Heart right ventricle (tissue), 16 donors: ENCODE data around the gene PNPLA4. TPM values are rescaled to one million over a fixed set of nuclear protein-coding genes. Genes with fewer than 3 reads are reported as not detected.
A peak's percentile ranks its signal among the peaks of the same experiment; 100 is the strongest.

Experiments
- ATAC-seq, 8 donors: fragments of 200-7000 bp; cut with Tn5 transposase; one replicate each; pipeline ENCODE4 v1.9.1; 2020; ENCODE audit warnings: mild to moderate bottlenecking in 8 of 8, moderate library complexity in 8 of 8, moderate number of reproducible peaks in 1 of 8
- DNase-seq, 2 donors: peaks; one replicate each; pipeline ENCODE4 v3.0.0-alpha.2; 2020
- H3K27ac ChIP-seq, 10 donors: fragments of 200-600 bp; sonication (generic) in 2 of 10; one replicate each; pipeline versions ENCODE4 v1.5.0 to v1.8.0; 2020 to 2022; ENCODE audit warnings: mild to moderate bottlenecking in 3 of 10
- H3K27me3 ChIP-seq, 7 donors: fragments of 200-600 bp; one replicate each; pipeline ENCODE4 v1.8.0; 2021 to 2022; ENCODE audit warnings: mild to moderate bottlenecking in 2 of 7
- H3K36me3 ChIP-seq, 9 donors: fragments of 200-600 bp; sonication (generic) in 1 of 9; one replicate each; pipeline versions ENCODE4 v1.5.0 to v1.8.0; 2020 to 2022; ENCODE audit warnings: mild to moderate bottlenecking in 2 of 9
- H3K4me1 ChIP-seq, 9 donors: fragments of 200-600 bp; sonication (generic) in 1 of 9; one replicate each; pipeline versions ENCODE4 v1.5.0 to v1.8.0; 2020 to 2022; ENCODE audit warnings: mild to moderate bottlenecking in 4 of 9
- H3K4me3 ChIP-seq, 10 donors: fragments of 200-600 bp; sonication (generic) in 2 of 10; one replicate each; pipeline versions ENCODE4 v1.5.0 to v1.8.0; 2020 to 2022; ENCODE audit warnings: mild to moderate bottlenecking in 7 of 10, moderate library complexity in 2 of 10
- H3K9me3 ChIP-seq, 11 donors: fragments of 200-600 bp in 10 of 11; sonication (generic) in 2 of 11; one replicate each; pipeline versions ENCODE4 v1.5.0 to v1.8.0; 2013 to 2022; ENCODE audit warnings: mild to moderate bottlenecking in 2 of 11, control low read depth in 1 of 11, moderate library complexity in 1 of 11
- CTCF ChIP-seq, 9 donors: fragments of 200-600 bp; sonication (generic) in 2 of 9; IDR thresholded peaks; one replicate each; pipeline versions ENCODE4 v1.5.0 to v1.8.0; 2021 to 2022; ENCODE audit warnings: antibody characterized with exemption in 9 of 9, mild to moderate bottlenecking in 5 of 9, moderate library complexity in 1 of 9
- WGBS, 2 donors: extraction: QIAGEN DNeasy Blood & Tissue Kit; methylation state at CpG; one replicate each; pipeline ENCODE4 v1.1.7; 2013; ENCODE audit warnings: inconsistent platforms in 1 of 2; 5-methylcytosine and 5-hydroxymethylcytosine counted together
- intact Hi-C, 10 donors: fragments of 100-400 bp; cut with DNase I; formaldehyde crosslinking; loops; one replicate each; pipeline versions ENCODE4 v1.11.1 to v1.14.2; 2022
- polyA plus RNA-seq, 2 donors: library from polyadenylated mRNA; stranded (reverse); fragments of 200-250 nt; gene quantifications; one replicate each; pipeline ENCODE4 v1.2.3, GENCODE V29; 2013
- total RNA-seq, 10 donors: library from RNA; stranded (reverse); fragmentation: NEBNext Ultra II Directional in 3 of 10; extraction: Animal tissue kit (Norgen Biotek cat#: 25700) in 3 of 10; gene quantifications; one replicate each; pipeline versions ENCODE4 v1.2.1 to v1.2.4, GENCODE V29; 2021 to 2023
- donor health status: Arrhythmogenic right ventricular cardiomyopathy.
- donor health status: ischemic (EF 13 %, LVEDD 7.1; RV severe dilation, severe dysfunction).
- donor health status: healthy with polysubstance abuse.
- donor health status: DM: no; HTN: yes; CAD: no.
- donor health status: DM: no; HTN: no; CAD: no.
- donor health status: ischemic (EF 25% LVEDD 6.9; RV normal size, moderate dysfunction).
- donor health status: ischemic (EF 25% LVEDD 5.7; RV mildly dilated, moderate dysfunction).
- donor health status: healthy.
- donor health status: DM: yes; HTN: yes; CAD: no.
- donor health status: Ischemic cardiomyopathy.
- donor health status: ischemic (EF 35%, LVEDD 5.7; RV mildly dilated, moderate dysfunction).
- donor health status: nonischemic (EF 11% LVEDD 7.7; RV severe dilation, severe dysfunction).
- donor health status: DM: yes; HTN: yes; CAD: no.
- donor health status: PGD.
- donor health status: ischemic (EF 29% LVEDD 5.4; RV normal size, mild dysfunction).
- donor health status: nonischemic (EF 23%, LVEDD 6.1; RV moderate dilation, normal function).

PNPLA4 gene
- total and polyA plus RNA-seq, 12 donors = 9.4 to 44.1 (median 38.1) TPM

- WGBS, 2 donors = 58 to 59% methylated on average over 1 of the region's 1 CpG
- DNase-seq = no peak
Measured at GRCh38 chrX:7960246-7960645, 33.0 kb upstream of the PNPLA4 start.

GRCh38 chrX:7953446-7953845 is 26.2 kb upstream of the PNPLA4 start:
- H3K27me3 ChIP-seq = no peaks in the 10 kb centered on the region
- peaks cover 0 to 10% (median 0%) of the 10 kb centered on the region in 11 donors for H3K9me3 ChIP-seq
- 79 to 82% methylated on average over 5 of the region's 5 CpGs for WGBS, 2 donors
- TF ChIP-seq CTCF (IDR thresholded peaks at IDR 0.05) = no peak
- ATAC-seq (no peak), DNase-seq (no peak)
- H3K27ac ChIP-seq = no peak overlapping the region
- H3K4me3 ChIP-seq = no peak overlapping the region
- intact Hi-C loops = no loop called here
- no peaks in the 10 kb centered on the region for H3K36me3 ChIP-seq
- no peaks in the 10 kb centered on the region for H3K4me1 ChIP-seq

More at GRCh38 chrX:7960246-7960645, 33.0 kb upstream of the PNPLA4 start:
- no peak overlapping the region for H3K4me3 ChIP-seq
- intact Hi-C loops = no loop called here
- H3K9me3 ChIP-seq = peaks cover 0 to 10% (median 0%) of the 10 kb centered on the region in 11 donors
- no peak for TF ChIP-seq CTCF (IDR thresholded peaks at IDR 0.05)
- no peaks in the 10 kb centered on the region for H3K36me3 ChIP-seq
- no peaks in the 10 kb centered on the region for H3K4me1 ChIP-seq
- H3K27me3 ChIP-seq = no peaks in the 10 kb centered on the region
- ATAC-seq = no peak
- no peak overlapping the region for H3K27ac ChIP-seq

- DNase-seq (no peak), ATAC-seq (no peak)
- WGBS, 2 donors = 75 to 77% methylated on average over 2 of the region's 2 CpGs
- no peak overlapping the region for H3K4me3 ChIP-seq
- H3K9me3 ChIP-seq = no peaks in the 10 kb centered on the region
- no peak for TF ChIP-seq CTCF (IDR thresholded peaks at IDR 0.05)
- no peaks in the 10 kb centered on the region for H3K4me1 ChIP-seq
- intact Hi-C loops = no loop called here
- no peaks in the 10 kb centered on the region for H3K36me3 ChIP-seq
- no peak overlapping the region for H3K27ac ChIP-seq
- H3K27me3 ChIP-seq = peaks cover 0 to under 1% (median 0%) of the 10 kb centered on the region in 7 donors
Measured at GRCh38 chrX:7950865-7951264, 23.7 kb upstream of the PNPLA4 start.

GRCh38 chrX:7948483-7948882 is 21.3 kb upstream of the PNPLA4 start:
- Histone ChIP-seq H3K36me3 (no peaks in the 10 kb centered on the region), H3K9me3 (no peaks in the 10 kb centered on the region), H3K27ac (no peak overlapping the region), H3K4me1 (no peaks in the 10 kb centered on the region), H3K4me3 (no peak overlapping the region), H3K27me3 (peaks cover 0 to 5% (median 0%) of the 10 kb centered on the region in 7 donors)
- no peak for TF ChIP-seq CTCF (IDR thresholded peaks at IDR 0.05)
- intact Hi-C loops = no loop called here
- peak in 1 of 8 donors; percentile 33 for ATAC-seq
- WGBS, 2 donors = 37 to 63% methylated on average over 2 to 3 of the region's 3 CpGs
- DNase-seq = no peak
